Activated T-helper 2 cell treated with anti-CD3 and anti-CD28 coated beads, Interferon-gamma antibody, Interleukin-2, Interleukin-4, amounts not matched to agents 10 μg/mL and 5 μg/mL and 100 μg/mL, durations not matched to agents 14 hours and 24 hours and 36 hours (primary cell): ENCODE results near the gene CEP85. TPM values are rescaled to one million over a fixed set of nuclear protein-coding genes. Genes with fewer than 3 reads are reported as not detected.

ENCODE experiments used
- DNase-seq: peaks from one replicate; pipeline ENCODE4 v3.0.0; 2021; ENCODE audit warnings: low spot score
- H3K27ac Mint-ChIP-seq: one replicate; pipeline ENCODE4 v1.8.0; 2021; ENCODE audit warnings: mixed read lengths
- H3K27me3 Mint-ChIP-seq: one replicate; pipeline ENCODE4 v1.8.0; 2021; ENCODE audit warnings: low read depth, mixed read lengths
- H3K36me3 Mint-ChIP-seq: one replicate; pipeline ENCODE4 v1.8.0; 2021; ENCODE audit warnings: low read depth, mixed read lengths
- H3K4me1 Mint-ChIP-seq: one replicate; pipeline ENCODE4 v1.8.0; 2021; ENCODE audit warnings: low read depth, mixed read lengths
- H3K4me3 Mint-ChIP-seq: one replicate; pipeline ENCODE4 v1.8.0; 2021; ENCODE audit warnings: low read depth, mild to moderate bottlenecking, moderate library complexity, mixed read lengths
- H3K9me3 Mint-ChIP-seq: one replicate; pipeline ENCODE4 v1.8.0; 2021; ENCODE audit warnings: mixed read lengths
- intact Hi-C: fragments of 100-400 bp; cut with micrococcal nuclease; formaldehyde crosslinking; loops from one replicate; pipeline ENCODE4 v1.15.1; 2023
- total RNA-seq: library from RNA; stranded (reverse); gene quantifications from 2 replicates; pipeline ENCODE4 v1.2.3, GENCODE V29; 2022

Gene CEP85
- total RNA-seq, 1 donor from 2014 or later: 39.6 TPM

GRCh38 chr1:26275580-26276431 is 41.8 kb downstream of the CEP85 start:
- Mint-ChIP-seq H3K36me3 (peaks cover 68% of the 10 kb centered on the region), H3K4me1 (peaks cover 51% of the 10 kb centered on the region), H3K9me3 (no peaks in the 10 kb centered on the region), H3K27me3 (no peaks in the 10 kb centered on the region), H3K27ac (peak overlapping the region; percentile 97), H3K4me3 (peak overlapping the region; percentile 74)
- peak; percentile 62 for DNase-seq
- intact Hi-C loops: loop anchor here (1.0 to 5.0 kb wide), 7 partner anchors 8 to 196 kb away; partner anchors contain the start of genes CEP85 and HMGN2

- DNase-seq: no peak
- H3K36me3 Mint-ChIP-seq: peaks cover 68% of the 10 kb centered on the region
- H3K4me1 Mint-ChIP-seq: peaks cover 56% of the 10 kb centered on the region
- H3K27ac Mint-ChIP-seq: peak overlapping the region; percentile 97
- intact Hi-C loops: loop anchor here (1.0 to 5.0 kb wide), 6 partner anchors 8 to 196 kb away; partner anchors contain the start of gene HMGN2
- H3K27me3 Mint-ChIP-seq: no peaks in the 10 kb centered on the region
- H3K9me3 Mint-ChIP-seq: no peaks in the 10 kb centered on the region
- peak overlapping the region; percentile 64 for H3K4me3 Mint-ChIP-seq
Measured at GRCh38 chr1:26276432-26276838, 42.4 kb downstream of the CEP85 start.

DNA sequence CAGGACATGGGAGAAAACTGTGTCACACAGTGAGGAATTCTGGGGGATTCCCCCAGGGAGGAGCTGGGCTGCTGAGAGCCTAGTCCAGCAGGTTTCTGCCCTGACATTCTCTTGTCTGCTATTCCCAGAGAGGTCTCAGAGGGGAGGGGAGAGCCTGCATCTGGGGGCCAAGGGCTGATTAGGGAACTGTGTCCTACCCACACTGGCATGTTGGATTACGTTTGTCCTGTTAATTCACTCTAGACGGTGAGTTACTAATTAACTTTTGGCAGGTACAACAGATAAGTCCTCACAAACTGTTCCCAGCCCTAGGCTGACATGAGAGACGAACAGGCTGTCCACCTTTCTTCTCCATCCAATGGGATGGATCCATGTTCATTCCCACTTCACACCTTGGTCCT is 43.3 kb downstream of the CEP85 start:
- H3K36me3 Mint-ChIP-seq: peaks cover 67% of the 10 kb centered on the region
- no peak for DNase-seq
- intact Hi-C loops: loop anchor here (5.0 kb wide), 3 partner anchors 85 to 195 kb away; partner anchors contain the start of gene HMGN2
- peak overlapping the region; percentile 14 for H3K4me3 Mint-ChIP-seq
- no peaks in the 10 kb centered on the region for H3K9me3 Mint-ChIP-seq
- no peaks in the 10 kb centered on the region for H3K27me3 Mint-ChIP-seq
- peaks cover 61% of the 10 kb centered on the region for H3K4me1 Mint-ChIP-seq
- H3K27ac Mint-ChIP-seq: peak overlapping the region; percentile 97

- intact Hi-C loops: loop anchor here (5.0 kb wide), 3 partner anchors 85 to 195 kb away; partner anchors contain the start of gene HMGN2
- peaks cover 69% of the 10 kb centered on the region for H3K36me3 Mint-ChIP-seq
- no peaks in the 10 kb centered on the region for H3K27me3 Mint-ChIP-seq
- DNase-seq: no peak
- peak overlapping the region; percentile 97 for H3K27ac Mint-ChIP-seq
- H3K9me3 Mint-ChIP-seq: no peaks in the 10 kb centered on the region
- peaks cover 65% of the 10 kb centered on the region for H3K4me1 Mint-ChIP-seq
- peak overlapping the region; percentile 41 for H3K4me3 Mint-ChIP-seq
Measured at GRCh38 chr1:26277719-26278118, 43.7 kb downstream of the CEP85 start.

DNA sequence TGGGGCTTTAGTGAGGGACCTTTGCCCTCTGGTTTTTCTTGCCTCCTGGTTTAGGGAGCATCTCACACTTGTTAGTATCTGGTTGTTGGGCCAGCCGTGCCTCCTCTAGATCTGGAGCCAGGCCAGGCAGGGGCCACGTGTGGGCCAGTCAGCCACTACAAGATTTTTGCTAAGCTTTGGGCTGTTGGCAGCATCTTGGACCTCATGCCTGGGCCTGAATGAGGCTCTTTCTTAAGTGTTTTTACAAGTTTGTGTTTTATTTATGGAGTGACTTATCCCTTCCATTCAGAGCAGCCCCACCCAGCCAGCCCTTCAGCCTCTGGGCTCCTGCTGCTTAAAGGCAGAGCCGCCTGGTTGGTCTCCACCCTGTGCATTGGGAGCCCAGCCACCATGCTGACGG is 44.3 kb downstream of the CEP85 start:
- H3K27me3 Mint-ChIP-seq: no peaks in the 10 kb centered on the region
- no peaks in the 10 kb centered on the region for H3K9me3 Mint-ChIP-seq
- intact Hi-C loops: loop anchor here (5.0 kb wide), 3 partner anchors 84 to 194 kb away; partner anchors contain the start of gene HMGN2
- peaks cover 69% of the 10 kb centered on the region for H3K36me3 Mint-ChIP-seq
- DNase-seq: no peak
- H3K4me3 Mint-ChIP-seq: peak overlapping the region; percentile 41
- H3K27ac Mint-ChIP-seq: peak overlapping the region; percentile 97
- H3K4me1 Mint-ChIP-seq: peaks cover 71% of the 10 kb centered on the region

- Mint-ChIP-seq H3K4me1 (peaks cover 77% of the 10 kb centered on the region), H3K4me3 (peak overlapping the region; percentile 83), H3K9me3 (no peaks in the 10 kb centered on the region), H3K27me3 (no peaks in the 10 kb centered on the region), H3K36me3 (peaks cover 73% of the 10 kb centered on the region), H3K27ac (peak overlapping the region; percentile 97)
- intact Hi-C loops: loop anchor here (5.0 kb wide), 3 partner anchors 83 to 193 kb away; partner anchors contain the start of gene HMGN2
- peak; percentile 34 for DNase-seq
Measured at GRCh38 chr1:26278724-26279455, 44.9 kb downstream of the CEP85 start.

DNA sequence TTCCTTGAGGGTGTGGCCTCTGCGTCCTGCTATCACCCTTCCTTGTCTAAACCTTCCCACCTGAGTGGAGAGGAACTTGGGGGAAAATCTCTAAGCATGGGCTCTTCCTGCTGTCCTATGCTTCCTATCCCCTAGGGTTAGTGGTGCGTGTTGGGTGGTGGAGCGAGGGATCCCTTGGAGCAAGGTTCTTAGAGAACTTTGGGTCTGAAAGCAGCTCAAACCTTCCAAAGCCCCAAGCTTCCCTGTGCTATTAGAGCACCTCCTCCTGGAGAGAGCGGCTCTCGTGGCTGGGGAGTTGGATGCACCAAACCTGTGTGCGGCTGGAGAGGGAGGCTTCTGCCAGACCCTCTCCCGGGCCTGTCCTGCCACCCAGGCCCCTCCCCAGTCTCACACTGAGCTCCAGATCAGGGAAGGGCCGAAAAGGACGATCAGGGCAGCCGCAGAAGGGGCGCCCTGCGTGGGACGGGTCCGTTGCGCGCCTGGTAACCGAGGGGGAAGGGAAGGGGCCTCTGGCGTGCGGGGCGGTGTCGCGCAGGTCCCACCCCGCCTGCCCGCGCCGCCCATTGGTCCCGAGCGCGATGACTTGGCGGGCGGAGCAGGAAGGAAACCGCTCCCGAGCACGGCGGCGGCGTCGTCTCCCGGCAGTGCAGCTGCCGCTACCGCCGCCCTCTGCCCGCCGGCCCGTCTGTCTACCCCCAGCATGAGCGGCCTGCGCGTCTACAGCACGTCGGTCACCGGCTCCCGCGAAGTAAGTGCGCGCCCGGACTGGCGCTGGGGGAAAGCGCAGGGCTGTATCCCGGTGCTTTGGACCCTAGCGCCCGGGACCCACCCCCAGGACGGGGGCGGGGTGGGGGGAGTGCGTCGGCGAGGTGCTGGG is 45.7 kb downstream of the CEP85 start, which contains the start of gene SH3BGRL3:
Gene SH3BGRL3, plus strand, starts transcription at position 631 of the 877 bp plus-strand sequence. Its CDS starts 70 bp downstream, at position 701.
- peaks cover 71% of the 10 kb centered on the region for H3K36me3 Mint-ChIP-seq

DNA sequence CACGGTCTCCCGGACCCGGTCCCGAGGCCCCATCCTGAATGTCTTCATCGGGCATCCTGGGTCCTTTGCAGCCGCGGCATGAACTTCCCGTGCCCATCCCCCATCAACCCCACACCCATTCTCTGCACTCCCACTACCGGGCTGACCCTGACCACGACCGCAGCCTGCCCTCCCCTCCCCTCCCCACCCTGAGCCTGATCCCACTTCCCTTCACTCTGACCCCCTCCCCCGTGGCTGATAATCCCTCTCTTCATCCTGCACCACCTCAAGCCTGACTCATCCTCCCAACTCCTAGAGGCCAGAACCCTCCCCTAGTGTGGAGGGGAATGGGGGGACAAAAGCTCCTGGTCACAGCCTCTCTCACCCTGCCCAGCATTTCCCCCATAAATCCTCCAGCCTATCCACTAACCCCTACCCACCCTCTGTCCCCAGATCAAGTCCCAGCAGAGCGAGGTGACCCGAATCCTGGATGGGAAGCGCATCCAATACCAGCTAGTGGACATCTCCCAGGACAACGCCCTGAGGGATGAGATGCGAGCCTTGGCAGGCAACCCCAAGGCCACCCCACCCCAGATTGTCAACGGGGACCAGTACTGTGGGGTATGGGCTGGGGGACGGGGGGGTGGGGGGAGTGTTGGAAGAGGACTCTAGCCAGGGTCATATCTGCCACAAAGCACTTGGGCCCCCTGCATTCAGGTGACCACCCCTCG is 46.5 kb downstream of the CEP85 start:
- no peak for DNase-seq
- H3K4me3 Mint-ChIP-seq: peak overlapping the region; percentile 93
- peak overlapping the region; percentile 83 for H3K27ac Mint-ChIP-seq
- H3K4me1 Mint-ChIP-seq: peaks cover 79% of the 10 kb centered on the region
- peaks cover 69% of the 10 kb centered on the region for H3K36me3 Mint-ChIP-seq
- no peaks in the 10 kb centered on the region for H3K27me3 Mint-ChIP-seq
- H3K9me3 Mint-ChIP-seq: no peaks in the 10 kb centered on the region
- intact Hi-C loops: loop anchor here (10.0 kb wide), 1 partner anchor 264 kb away; no protein-coding TSS in a partner anchor

More for the DNA sequence above, 45.7 kb downstream of the CEP85 start, which contains the start of gene SH3BGRL3:
- intact Hi-C loops: loop anchor here (5.0 to 10.0 kb wide), 4 partner anchors 83 to 265 kb away; partner anchors contain the start of gene HMGN2
- Mint-ChIP-seq H3K27ac (peak within 1 kb of the TSS; percentile 97), H3K27me3 (no peaks in the 10 kb centered on the region), H3K4me1 (peaks cover 76% of the 10 kb centered on the region), H3K4me3 (peak within 1 kb of the TSS; percentile 93), H3K9me3 (no peaks in the 10 kb centered on the region)
- DNase-seq: peak; percentile 84

DNA sequence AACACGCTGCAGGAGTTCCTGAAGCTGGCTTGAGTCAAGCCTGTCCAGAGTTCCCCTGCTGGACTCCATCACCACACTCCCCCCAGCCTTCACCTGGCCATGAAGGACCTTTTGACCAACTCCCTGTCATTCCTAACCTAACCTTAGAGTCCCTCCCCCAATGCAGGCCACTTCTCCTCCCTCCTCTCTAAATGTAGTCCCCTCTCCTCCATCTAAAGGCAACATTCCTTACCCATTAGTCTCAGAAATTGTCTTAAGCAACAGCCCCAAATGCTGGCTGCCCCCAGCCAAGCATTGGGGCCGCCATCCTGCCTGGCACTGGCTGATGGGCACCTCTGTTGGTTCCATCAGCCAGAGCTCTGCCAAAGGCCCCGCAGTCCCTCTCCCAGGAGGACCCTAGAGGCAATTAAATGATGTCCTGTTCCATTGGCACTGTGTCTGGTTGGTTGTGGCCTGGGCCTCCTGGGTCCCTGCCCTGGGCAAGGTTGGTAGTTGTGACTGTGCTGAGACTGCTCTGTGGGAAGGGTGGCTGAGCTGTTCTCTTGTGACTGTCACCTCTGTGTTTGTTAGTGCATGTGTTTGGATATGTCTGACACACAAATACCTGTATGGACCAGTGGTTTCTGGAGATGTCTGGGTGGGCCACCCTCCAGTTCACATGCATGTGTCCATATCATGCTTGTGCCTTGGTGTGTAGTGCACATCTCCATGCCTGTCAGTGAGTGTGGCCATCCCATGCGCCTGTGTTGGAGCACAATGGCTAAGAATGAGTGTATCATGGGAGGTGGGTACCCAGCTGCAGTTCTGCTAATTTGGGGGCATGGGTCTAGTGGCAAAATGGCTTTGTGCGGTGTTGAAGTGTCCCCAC is 47.3 kb downstream of the CEP85 start:
- Mint-ChIP-seq H3K27ac (peak overlapping the region; percentile 70), H3K4me3 (peak overlapping the region; percentile 93), H3K4me1 (peaks cover 76% of the 10 kb centered on the region), H3K27me3 (no peaks in the 10 kb centered on the region), H3K36me3 (peaks cover 65% of the 10 kb centered on the region), H3K9me3 (no peaks in the 10 kb centered on the region)
- intact Hi-C loops: loop anchor here (10.0 kb wide), 1 partner anchor 263 kb away; no protein-coding TSS in a partner anchor
- DNase-seq: no peak

DNA sequence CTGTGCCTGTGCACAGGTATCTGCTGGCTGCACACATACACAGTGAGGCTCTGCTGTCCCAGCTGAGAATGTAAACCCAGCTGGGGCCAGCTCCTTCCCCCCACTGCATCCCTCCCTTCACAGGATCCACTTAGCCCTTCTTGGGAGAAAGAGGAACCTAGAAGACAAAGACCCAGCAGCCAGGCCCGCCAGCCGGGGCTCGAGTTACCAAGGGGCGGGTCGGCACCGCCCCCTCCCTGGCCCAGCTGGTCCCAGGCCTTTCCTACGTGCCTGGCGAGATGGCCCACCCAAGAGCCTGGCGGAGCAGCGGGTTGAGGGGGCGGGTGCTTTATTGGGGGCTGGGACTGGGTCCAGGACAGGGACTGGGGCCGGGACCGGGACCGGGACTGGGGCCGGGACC is 48.0 kb downstream of the CEP85 start:
- H3K27me3 Mint-ChIP-seq: no peaks in the 10 kb centered on the region
- H3K36me3 Mint-ChIP-seq: peaks cover 58% of the 10 kb centered on the region
- intact Hi-C loops: loop anchor here (10.0 kb wide), 1 partner anchor 263 kb away; no protein-coding TSS in a partner anchor
- H3K4me3 Mint-ChIP-seq: peak overlapping the region; percentile 93
- H3K9me3 Mint-ChIP-seq: no peaks in the 10 kb centered on the region
- DNase-seq: no peak
- H3K27ac Mint-ChIP-seq: peak overlapping the region; percentile 70
- peaks cover 76% of the 10 kb centered on the region for H3K4me1 Mint-ChIP-seq
